Fibroblast of pulmonary artery (primary cell): ENCODE data around the gene SACS.
A peak's percentile ranks its signal among the peaks of the same experiment; 100 is the strongest.

ENCODE experiments used
- DNase-seq: peaks from one replicate; pipeline ENCODE4 v3.0.0-alpha.2; 2010; ENCODE audit warnings: low read depth
- H3K4me3 ChIP-seq: replicated peaks from 2 replicates; pipeline ENCODE4 v1.5.1; 2011; ENCODE audit warnings: low read depth, mild to moderate bottlenecking, control low read depth, low read length, moderate library complexity
- TF ChIP-seq, protein P1 (sequence below): IDR thresholded peaks from 2 replicates; pipeline ENCODE4 v1.5.1; 2011; ENCODE audit warnings: mild to moderate bottlenecking, control low read depth, low read length, inconsistent platforms; ENCODE audit errors: missing control alignments

SACS gene

DNA sequence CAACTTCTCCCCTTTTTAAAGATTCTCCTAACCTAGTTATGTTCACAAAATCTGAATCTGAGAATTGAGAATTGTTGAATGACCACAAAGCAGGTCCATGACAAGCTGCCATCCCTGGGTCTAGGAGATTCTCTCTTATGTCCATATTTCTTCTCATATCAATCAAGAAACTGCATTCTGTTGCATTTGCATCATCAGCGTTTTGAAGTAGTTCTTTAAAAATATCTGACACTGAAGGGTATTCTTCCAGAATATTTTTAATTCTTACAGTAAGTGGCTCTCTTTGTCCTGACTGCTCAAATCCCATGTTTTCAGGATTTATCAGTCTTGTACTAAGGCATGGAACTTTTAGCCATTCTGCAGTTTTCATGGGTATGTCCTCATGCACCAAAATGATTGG, 94.3 kb downstream of the SACS start:
- TF ChIP-seq, protein P1, sequence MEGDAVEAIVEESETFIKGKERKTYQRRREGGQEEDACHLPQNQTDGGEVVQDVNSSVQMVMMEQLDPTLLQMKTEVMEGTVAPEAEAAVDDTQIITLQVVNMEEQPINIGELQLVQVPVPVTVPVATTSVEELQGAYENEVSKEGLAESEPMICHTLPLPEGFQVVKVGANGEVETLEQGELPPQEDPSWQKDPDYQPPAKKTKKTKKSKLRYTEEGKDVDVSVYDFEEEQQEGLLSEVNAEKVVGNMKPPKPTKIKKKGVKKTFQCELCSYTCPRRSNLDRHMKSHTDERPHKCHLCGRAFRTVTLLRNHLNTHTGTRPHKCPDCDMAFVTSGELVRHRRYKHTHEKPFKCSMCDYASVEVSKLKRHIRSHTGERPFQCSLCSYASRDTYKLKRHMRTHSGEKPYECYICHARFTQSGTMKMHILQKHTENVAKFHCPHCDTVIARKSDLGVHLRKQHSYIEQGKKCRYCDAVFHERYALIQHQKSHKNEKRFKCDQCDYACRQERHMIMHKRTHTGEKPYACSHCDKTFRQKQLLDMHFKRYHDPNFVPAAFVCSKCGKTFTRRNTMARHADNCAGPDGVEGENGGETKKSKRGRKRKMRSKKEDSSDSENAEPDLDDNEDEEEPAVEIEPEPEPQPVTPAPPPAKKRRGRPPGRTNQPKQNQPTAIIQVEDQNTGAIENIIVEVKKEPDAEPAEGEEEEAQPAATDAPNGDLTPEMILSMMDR, result no peak
- H3K4me3 ChIP-seq, result no peak overlapping the region
- no peak for DNase-seq

DNA sequence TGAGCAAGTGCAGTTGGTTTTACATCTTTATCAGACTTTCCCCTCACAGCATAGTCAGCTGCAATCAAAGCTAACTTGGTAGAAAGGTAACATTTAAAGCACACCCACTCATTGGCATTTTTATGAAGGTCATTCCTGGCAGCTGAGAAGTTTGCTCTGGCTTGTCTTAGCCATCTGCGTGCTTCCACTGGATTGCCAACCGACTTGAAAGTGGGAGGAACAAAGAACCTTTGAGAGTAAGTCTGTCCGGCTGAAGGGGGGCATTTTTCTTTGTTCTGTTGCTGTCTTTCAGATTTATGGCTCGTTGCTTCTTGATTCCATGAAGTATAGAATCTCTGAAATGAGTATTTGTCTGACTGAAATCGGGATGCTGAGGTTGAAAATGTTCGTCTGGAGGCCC, 103.1 kb downstream of the SACS start:
- no peak overlapping the region for H3K4me3 ChIP-seq
- TF ChIP-seq, protein P1, result no peak
- DNase-seq, result no peak

DNA sequence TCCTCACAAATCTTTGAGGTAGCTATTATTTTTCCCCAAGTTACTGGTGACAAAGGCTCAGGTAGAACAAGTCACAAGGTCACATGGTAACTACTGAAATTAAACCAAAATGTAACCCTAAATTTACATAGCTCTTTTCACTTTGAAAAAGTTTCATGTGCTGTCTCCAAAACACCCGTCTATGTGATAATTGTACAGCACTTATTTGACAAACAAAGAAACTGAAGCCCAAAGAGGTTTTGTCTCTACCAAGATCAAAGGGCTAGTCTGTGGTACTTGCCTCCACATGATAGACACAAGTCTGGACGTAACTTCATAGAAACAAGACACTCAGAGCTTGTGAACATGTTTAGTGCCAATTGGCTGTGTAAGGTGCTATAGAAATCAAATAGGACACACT, 108.3 kb downstream of the SACS start:
- DNase-seq, result no peak
- TF ChIP-seq, protein P1, result no peak
- no peak overlapping the region for H3K4me3 ChIP-seq

DNA sequence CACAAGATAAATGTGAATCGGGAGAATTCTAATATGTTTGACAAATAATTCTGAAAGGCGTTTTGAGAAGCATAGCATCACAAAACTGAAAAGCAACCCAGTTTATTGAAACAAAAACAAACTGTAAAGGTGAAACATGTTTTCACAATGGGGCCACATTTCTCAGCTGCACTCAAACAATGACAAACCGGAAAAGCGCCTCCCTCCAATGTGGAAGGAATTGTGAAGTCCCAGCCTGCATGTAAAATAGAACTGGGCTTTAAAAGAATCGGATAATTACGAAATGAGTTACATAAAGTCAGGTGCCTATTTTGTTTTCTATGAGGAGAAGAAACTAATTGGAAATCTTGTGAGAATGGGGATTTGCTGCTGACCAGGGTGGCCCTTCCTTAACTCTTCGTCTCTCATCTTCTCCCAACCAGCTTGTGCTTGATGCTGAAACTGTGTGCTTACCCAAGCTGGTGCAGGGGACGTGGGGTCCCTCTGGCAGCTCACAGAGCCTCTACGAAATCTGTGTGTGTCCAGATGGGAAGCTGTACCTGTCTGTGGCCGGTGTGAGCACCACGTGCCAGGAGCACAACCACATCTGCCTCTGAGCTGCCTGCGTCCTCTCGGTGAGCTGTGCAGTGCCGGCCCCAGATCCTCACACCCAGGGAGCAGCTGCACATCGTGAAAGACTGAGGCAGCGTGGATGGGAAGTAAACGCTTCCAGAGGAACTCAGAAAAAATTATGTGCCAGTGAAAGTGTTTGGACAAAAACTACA, 109.4 kb downstream of the SACS start:
- peak; percentile 14 for DNase-seq
- H3K4me3 ChIP-seq, result no peak overlapping the region
- TF ChIP-seq, protein P1, result no peak

DNA sequence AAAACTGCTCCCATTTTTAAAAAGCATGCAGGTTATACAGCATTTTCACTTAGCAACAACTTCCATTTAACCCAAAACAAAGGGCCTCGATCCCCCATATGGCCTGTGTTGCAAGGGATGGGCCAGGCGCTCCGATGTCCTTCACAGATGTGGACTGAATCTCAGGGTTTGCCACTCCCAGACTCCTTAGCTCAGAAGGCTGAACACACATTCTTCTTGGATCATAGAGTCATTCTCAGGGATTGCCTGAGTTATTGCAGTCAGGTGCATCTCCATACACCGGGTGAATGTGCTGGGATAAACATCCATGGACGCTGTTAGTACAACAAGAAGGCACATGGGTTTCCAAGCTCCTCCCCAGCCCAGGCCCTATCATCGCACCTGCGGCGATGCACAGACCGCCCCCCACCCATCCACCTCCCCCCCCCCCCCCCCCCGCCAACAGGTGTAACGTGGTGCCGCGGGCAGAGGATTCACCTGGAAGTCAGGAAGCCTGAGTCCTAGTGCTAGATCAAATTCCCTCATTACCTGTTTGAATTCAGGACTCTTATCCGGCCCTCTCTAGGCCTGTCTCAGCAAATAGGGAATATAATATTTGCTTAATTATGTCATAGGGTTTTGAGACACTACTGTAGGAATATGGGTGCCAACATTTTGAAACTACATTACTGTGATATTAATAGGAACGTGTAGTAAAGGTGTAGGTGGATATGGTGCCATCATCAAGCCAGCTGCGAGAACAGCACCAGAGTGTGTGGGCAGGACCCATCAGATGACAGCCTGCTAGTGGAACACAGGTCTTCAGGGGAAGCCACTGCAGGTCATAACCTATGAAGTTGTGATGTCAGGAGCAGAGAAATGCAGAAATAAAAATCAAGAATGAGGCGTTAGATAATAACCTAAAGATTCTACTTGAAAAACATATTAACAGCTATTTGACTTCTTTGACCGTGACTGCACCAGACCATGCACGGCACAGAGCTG, 110.9 kb downstream of the SACS start:
- DNase-seq, result no peak
- no peak overlapping the region for H3K4me3 ChIP-seq
- TF ChIP-seq, protein P1, result no peak

DNA sequence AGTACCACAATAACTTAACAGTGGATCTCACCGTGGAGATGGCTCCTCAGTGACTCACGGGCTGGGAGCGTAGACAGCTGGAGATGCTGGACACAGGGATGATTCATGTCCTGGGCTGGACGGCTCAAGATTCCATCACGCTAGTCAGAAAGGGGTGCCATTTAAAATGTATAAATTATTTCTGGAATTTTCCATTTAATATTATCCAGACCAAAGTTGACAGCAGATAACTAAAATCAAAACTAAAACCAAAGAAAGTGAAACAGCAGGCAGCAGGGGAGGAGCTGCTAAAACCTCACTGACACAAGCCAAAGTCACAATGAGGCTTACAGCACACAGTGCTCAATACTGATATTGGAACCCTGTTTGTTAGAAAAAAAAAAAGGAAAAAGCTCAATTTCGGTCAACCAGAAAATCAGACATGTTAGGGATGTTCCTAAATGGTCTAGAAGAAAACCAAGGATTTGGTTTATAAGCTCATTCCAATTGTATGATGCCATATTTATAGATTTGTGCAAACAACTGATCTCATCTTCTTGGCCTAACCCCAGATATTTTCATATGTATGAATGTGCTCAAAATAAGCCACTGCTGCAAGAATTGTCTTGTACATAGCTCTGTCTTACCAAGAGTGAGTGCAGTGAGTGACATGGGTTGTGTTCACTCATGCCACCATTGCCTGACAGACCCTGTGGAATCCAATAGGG, 111.8 kb downstream of the SACS start:
- TF ChIP-seq, protein P1, result no peak
- peak overlapping the region; percentile 32 for H3K4me3 ChIP-seq

More for the DNA sequence above, 111.8 kb downstream of the SACS start:
- peak; percentile 95 for DNase-seq
